ENCODE data around the gene IGF2BP3.
A peak's percentile ranks its signal among the peaks of the same experiment; 100 is the strongest.

IGF2BP3 gene

GRCh38 chr7:23284871-23285270, 185.4 kb downstream of the IGF2BP3 start:
- no peak for DNase-seq (ENCODE audit: low spot score)
- Histone ChIP-seq H3K36me3 (ENCODE audit: low read depth) (no peaks in the 10 kb centered on the region), H3K4me3 (ENCODE audit: severe bottlenecking) (no peak overlapping the region), H3K27me3 (ENCODE audit: insufficient read depth, poor library complexity, severe bottlenecking) (no peaks in the 10 kb centered on the region), H3K4me1 (ENCODE audit: insufficient read depth, poor library complexity, severe bottlenecking) (no peaks in the 10 kb centered on the region), H3K9me3 (ENCODE audit: severe bottlenecking) (no peaks in the 10 kb centered on the region), H3K27ac (ENCODE audit: poor library complexity, severe bottlenecking) (no peak overlapping the region)
- ATAC-seq (ENCODE audit: low read depth): no peak
- no peak for TF ChIP-seq CTCF (IDR thresholded peaks at IDR 0.05; ENCODE audit: poor library complexity, severe bottlenecking)

- DNase-seq (ENCODE audit: low spot score) (no peak), ATAC-seq (ENCODE audit: low read depth) (no peak)
- no peak overlapping the region for H3K4me3 ChIP-seq (ENCODE audit: severe bottlenecking)
- no peaks in the 10 kb centered on the region for H3K4me1 ChIP-seq (ENCODE audit: insufficient read depth, poor library complexity, severe bottlenecking)
- no peaks in the 10 kb centered on the region for H3K36me3 ChIP-seq (ENCODE audit: low read depth)
- no peak for TF ChIP-seq CTCF (IDR thresholded peaks at IDR 0.05; ENCODE audit: poor library complexity, severe bottlenecking)
- H3K9me3 ChIP-seq (ENCODE audit: severe bottlenecking): no peaks in the 10 kb centered on the region
- no peak overlapping the region for H3K27ac ChIP-seq (ENCODE audit: poor library complexity, severe bottlenecking)
- H3K27me3 ChIP-seq (ENCODE audit: insufficient read depth, poor library complexity, severe bottlenecking): no peaks in the 10 kb centered on the region
Measured at GRCh38 chr7:23283086-23283485, 187.2 kb downstream of the IGF2BP3 start.

- Histone ChIP-seq H3K4me1 (ENCODE audit: insufficient read depth, poor library complexity, severe bottlenecking) (peaks cover 2% of the 10 kb centered on the region), H3K36me3 (ENCODE audit: low read depth) (no peaks in the 10 kb centered on the region), H3K27me3 (ENCODE audit: insufficient read depth, poor library complexity, severe bottlenecking) (no peaks in the 10 kb centered on the region), H3K9me3 (ENCODE audit: severe bottlenecking) (no peaks in the 10 kb centered on the region), H3K27ac (ENCODE audit: poor library complexity, severe bottlenecking) (no peak overlapping the region), H3K4me3 (ENCODE audit: severe bottlenecking) (no peak overlapping the region)
- TF ChIP-seq CTCF (IDR thresholded peaks at IDR 0.05; ENCODE audit: poor library complexity, severe bottlenecking): no peak
- DNase-seq (ENCODE audit: low spot score) (no peak), ATAC-seq (ENCODE audit: low read depth) (no peak)
Measured at GRCh38 chr7:23279819-23280525, 190.3 kb downstream of the IGF2BP3 start.

- DNase-seq (ENCODE audit: low spot score) (no peak), ATAC-seq (ENCODE audit: low read depth) (no peak; the same call in 2 of the 3 replicates)
- H3K4me1 ChIP-seq (ENCODE audit: insufficient read depth, poor library complexity, severe bottlenecking): peaks cover 10% of the 10 kb centered on the region
- no peak overlapping the region for H3K27ac ChIP-seq (ENCODE audit: poor library complexity, severe bottlenecking)
- no peaks in the 10 kb centered on the region for H3K9me3 ChIP-seq (ENCODE audit: severe bottlenecking)
- H3K27me3 ChIP-seq (ENCODE audit: insufficient read depth, poor library complexity, severe bottlenecking): no peaks in the 10 kb centered on the region
- no peaks in the 10 kb centered on the region for H3K36me3 ChIP-seq (ENCODE audit: low read depth)
- peak; percentile 92 for TF ChIP-seq CTCF (IDR thresholded peaks at IDR 0.05; ENCODE audit: poor library complexity, severe bottlenecking)
- no peak overlapping the region for H3K4me3 ChIP-seq (ENCODE audit: severe bottlenecking)
Measured at GRCh38 chr7:23277359-23277989, 192.8 kb downstream of the IGF2BP3 start.

GRCh38 chr7:23276947-23277346, 193.3 kb downstream of the IGF2BP3 start:
- DNase-seq (ENCODE audit: low spot score) (no peak), ATAC-seq (ENCODE audit: low read depth) (no peak)

More at GRCh38 chr7:23276947-23277346, 193.3 kb downstream of the IGF2BP3 start:
- H3K9me3 ChIP-seq (ENCODE audit: severe bottlenecking): no peaks in the 10 kb centered on the region
- H3K36me3 ChIP-seq (ENCODE audit: low read depth): no peaks in the 10 kb centered on the region
- no peaks in the 10 kb centered on the region for H3K27me3 ChIP-seq (ENCODE audit: insufficient read depth, poor library complexity, severe bottlenecking)
- H3K4me3 ChIP-seq (ENCODE audit: severe bottlenecking): no peak overlapping the region
- peaks cover 10% of the 10 kb centered on the region for H3K4me1 ChIP-seq (ENCODE audit: insufficient read depth, poor library complexity, severe bottlenecking)
- no peak overlapping the region for H3K27ac ChIP-seq (ENCODE audit: poor library complexity, severe bottlenecking)
- TF ChIP-seq CTCF (IDR thresholded peaks at IDR 0.05; ENCODE audit: poor library complexity, severe bottlenecking): no peak
